HG03575 (cell line): Measurements from ENCODE around the gene TRIP10.

Source experiments
- ATAC-seq: cut with Tn5 transposase; IDR thresholded peaks from one replicate; pipeline ENCODE4 v1.9.1; 2021; ENCODE audit not compliant: unreplicated experiment, insufficient number of reproducible peaks, low FRiP score; ENCODE audit errors: extremely low read depth

Gene TRIP10

DNA sequence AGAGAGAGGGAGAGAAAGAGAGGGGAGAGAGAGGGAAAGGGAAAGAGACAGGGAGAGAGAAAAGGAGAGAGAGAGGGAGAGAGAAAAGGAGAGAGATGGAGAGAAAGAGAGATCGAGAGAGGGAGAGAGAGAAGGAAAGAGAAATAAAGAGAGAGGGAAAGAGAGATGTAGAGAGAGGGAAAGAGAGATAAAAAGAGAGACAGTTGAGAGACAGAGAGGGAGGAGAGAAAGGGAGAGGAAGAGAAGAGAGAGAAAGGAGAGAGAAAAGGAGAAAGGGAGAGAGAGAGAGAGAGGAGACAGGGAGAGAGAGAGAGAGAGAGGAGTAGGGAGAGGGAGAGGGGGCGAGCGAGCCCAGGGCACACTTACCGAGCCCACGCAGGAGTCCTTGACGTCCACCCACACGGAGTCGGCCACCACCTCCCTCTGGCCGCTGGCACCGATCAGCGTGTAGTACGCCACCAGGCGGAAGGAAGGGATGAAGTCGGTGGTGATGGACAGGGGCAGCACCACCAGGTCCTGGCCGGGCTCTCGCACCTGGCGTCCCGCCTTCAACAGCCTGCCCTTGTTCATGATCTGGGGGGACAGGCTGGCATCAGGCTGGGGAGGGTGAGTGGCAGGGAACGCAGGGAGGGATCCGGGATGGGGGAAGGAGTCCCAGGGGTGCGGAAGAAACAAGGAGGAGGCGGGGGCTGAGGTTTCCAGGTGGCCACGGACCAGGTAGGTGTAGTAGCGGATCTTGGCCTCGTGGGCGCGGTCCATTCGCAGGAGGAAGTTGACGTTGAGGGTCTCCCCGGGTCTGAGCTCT lies 29.0 kb upstream of the TRIP10 start:
- ATAC-seq: no peak

GRCh38 chr19:6711078-6711361 lies 28.5 kb upstream of the TRIP10 start:
- ATAC-seq: no peak

DNA sequence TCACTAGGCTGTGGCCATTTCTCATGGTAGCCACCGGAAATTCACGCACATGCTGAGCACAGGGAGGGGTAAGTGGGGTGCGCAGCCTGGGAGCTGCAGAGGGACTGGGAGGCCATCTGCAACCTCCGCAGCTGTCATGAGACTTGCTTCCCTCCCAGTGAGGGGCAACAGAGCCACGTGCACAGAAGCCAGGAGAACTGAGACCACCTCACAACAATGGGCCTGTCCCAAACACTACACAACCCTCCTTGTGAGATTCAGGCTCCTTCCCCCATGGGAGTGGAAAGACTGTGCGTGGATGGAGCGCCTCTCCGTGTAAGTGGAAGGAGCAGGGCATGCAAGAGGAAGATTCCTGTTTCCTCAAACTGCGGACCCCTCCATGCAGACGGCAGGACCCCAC lies 27.9 kb upstream of the TRIP10 start:
- no peak for ATAC-seq

GRCh38 chr19:6712231-6712630 lies 27.2 kb upstream of the TRIP10 start:
- ATAC-seq: no peak

- no peak for ATAC-seq
Measured at GRCh38 chr19:6712692-6713670, 26.5 kb upstream of the TRIP10 start.

DNA sequence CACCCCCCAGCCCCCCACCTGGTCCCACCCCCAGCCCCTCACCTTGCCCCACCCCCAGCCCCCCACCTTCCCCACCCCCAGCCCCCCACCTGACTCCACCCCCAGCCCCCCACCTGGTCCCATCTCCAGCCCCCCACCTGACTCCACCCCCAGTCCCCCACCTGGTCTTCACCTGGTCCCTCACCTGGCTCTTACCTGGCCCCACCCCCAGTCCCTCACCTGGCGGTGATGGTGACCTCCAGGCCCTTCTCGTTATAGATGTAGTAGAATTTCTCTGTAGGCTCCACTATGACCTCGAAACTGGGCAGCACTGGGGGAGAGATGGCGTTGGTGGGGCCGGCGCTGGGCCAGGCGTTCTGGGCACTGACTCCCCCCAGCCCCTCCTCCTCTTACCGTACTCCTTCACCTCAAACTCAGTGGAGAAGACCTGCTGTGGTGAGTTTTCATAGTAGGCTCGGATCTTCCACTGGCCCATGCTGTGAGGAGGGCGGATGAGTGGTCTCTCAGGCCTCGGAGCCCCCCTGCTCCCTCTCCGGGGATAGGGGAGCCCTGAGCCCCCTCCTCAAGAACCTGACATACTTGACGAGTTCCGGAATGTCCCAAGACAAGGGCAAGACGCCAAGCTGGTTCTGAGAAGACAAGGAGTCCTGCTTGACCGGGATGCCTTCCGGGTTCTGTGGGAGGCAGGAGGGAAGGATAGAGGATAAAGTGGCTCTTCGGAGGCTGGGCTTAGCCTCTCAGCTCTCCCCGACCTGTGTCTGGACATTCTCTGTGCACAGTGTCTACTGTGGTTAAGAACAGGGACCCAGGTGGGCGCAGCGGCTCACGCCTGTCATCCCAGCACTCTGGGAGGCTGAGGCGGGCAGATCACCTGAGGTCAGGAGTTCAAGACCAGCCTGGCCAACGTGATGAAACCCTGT lies 25.4 kb upstream of the TRIP10 start:
- ATAC-seq: no peak

GRCh38 chr19:6714749-6715555 lies 24.5 kb upstream of the TRIP10 start:
- no peak for ATAC-seq

GRCh38 chr19:6716610-6716970 lies 22.9 kb upstream of the TRIP10 start:
- no peak for ATAC-seq

DNA sequence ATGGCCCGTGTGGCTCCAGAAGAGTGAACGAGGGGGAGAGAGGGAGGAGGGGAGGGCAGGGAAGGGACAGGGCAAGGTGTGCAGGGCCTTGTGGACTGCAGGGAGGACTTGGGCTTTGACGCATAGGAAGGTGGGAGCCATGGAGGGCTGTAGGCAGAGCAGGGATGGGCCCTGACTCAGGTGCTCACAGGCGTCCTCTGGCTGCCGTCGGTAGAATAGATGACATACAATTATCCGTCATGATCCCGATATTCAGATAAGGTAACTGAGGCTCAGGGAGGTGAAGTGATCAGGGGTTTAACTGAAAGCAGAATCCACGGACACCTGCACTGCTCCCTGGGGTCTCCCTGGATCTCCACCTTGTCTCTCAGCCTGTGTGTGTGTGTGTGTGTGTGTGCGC lies 22.4 kb upstream of the TRIP10 start:
- no peak for ATAC-seq

GRCh38 chr19:6717441-6717971 lies 22.0 kb upstream of the TRIP10 start:
- no peak for ATAC-seq

- no peak for ATAC-seq
Measured at GRCh38 chr19:6718111-6718740, 21.3 kb upstream of the TRIP10 start.

GRCh38 chr19:6718741-6719539 lies 20.5 kb upstream of the TRIP10 start:
- ATAC-seq: no peak

DNA sequence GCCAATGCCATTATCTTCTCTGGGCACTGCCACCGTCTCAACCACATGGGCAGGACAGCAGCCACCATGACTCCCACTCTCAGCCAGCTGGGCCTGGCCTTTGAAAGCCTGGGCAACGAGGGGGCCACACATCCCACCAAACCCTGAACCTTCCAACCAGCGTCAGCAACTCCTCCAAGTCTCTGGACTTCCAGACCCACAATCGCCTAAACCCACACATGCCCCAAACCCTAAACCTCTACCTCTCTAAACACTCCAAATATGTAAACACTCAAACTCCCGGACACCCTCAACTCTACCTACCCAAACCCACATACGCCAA lies 20.0 kb upstream of the TRIP10 start:
- ATAC-seq: no peak

GRCh38 chr19:6719992-6720368 lies 19.5 kb upstream of the TRIP10 start:
- no peak for ATAC-seq

DNA sequence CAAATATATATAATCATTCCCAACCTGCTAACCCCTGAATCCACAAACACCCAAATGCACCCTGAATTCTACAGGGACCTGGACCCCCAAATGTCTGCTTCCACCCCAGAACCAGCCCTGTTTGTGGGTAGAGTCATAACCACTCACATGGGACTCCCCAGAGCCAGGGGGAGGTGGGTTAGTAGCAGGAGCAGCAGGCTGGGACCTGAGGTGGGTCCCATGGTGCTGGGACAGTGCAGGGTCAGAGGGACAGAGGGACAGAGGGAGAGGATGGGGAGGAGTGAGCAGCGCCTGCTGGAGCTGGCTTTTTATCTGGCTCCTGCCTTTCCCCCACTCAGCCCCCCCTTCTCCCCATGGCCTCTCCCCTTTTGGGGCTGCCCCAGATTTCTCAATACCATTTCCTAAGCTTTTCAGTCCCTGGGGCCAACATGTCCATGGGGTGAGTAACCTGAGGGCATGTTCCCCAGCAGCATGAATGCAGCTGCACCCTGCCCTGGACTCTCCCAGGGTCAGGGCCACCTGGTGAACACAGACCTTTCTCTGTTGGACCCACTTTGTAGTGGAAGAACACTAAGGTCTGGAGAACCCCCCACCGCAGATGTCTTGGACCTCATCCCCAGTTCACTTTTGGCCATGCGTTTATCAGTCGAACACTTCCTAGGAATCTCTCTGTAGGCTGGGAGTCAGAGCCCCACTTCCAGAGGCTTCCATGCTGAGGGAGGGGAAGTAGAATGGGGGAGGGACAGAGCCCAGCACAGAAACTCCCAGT lies 18.9 kb upstream of the TRIP10 start, which contains the start of gene C3:
C3 (minus strand) TSS at position 282 of the 769 bp plus-strand sequence; CDS start at position 221, 61 bp downstream.
- no peak for ATAC-seq

- ATAC-seq: no peak
Measured at GRCh38 chr19:6721138-6721474, 18.4 kb upstream of the TRIP10 start.

DNA sequence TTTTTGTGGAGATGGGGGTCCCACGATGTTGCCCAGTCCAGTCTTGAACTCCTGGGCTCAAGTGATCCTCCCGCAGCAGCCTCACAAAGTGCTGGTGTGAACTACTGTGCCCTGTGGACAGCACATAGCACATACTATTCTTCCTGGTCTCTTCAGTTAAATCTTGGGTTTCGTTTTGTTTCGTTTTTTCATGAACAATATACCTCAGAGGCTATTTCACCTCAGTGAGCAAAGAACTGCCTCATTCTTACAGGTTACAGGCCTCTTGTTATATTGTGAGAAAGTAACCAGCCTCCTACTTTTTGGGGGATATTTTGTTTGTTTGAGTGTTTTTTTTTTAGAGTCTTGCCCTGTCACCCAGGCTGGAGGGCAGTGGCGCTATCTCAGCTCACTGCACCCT lies 17.7 kb upstream of the TRIP10 start:
- ATAC-seq: no peak
